ENCODE results near the gene TRHDE.
A peak's percentile ranks its signal among the peaks of the same experiment; 100 is the strongest.

Gene TRHDE

DNA sequence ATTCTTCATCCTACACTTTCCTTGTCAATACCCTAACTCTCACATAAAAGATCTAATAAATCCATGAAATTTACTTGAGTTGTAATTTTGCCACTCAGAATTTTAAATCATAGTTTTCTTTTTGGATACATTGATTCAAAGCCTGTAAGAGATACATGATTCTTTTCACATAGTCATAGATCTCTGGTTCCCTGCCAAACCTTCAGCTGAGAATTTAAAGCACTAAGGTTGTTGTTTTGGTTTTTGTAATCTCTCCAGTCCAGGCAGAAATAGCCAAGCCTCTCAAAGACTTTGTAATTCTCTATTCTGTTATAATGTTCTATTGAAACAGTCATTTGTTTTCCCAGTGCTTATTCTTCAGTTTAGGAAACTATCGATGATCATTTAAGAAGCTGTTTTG lies 273.9 kb downstream of the TRHDE start:
- TF ChIP-seq MYC (IDR thresholded peaks at IDR 0.05; ENCODE audit: low read depth, low read length) (no peak), POLR2A (IDR thresholded peaks at IDR 0.05; ENCODE audit: extremely low read depth, insufficient read length) (no peak)
- TF ChIP-seq, protein P1, sequence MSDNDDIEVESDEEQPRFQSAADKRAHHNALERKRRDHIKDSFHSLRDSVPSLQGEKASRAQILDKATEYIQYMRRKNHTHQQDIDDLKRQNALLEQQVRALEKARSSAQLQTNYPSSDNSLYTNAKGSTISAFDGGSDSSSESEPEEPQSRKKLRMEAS (IDR thresholded peaks at IDR 0.05; ENCODE audit: low read depth, low read length) = no peak
- TF ChIP-seq, protein P2, sequence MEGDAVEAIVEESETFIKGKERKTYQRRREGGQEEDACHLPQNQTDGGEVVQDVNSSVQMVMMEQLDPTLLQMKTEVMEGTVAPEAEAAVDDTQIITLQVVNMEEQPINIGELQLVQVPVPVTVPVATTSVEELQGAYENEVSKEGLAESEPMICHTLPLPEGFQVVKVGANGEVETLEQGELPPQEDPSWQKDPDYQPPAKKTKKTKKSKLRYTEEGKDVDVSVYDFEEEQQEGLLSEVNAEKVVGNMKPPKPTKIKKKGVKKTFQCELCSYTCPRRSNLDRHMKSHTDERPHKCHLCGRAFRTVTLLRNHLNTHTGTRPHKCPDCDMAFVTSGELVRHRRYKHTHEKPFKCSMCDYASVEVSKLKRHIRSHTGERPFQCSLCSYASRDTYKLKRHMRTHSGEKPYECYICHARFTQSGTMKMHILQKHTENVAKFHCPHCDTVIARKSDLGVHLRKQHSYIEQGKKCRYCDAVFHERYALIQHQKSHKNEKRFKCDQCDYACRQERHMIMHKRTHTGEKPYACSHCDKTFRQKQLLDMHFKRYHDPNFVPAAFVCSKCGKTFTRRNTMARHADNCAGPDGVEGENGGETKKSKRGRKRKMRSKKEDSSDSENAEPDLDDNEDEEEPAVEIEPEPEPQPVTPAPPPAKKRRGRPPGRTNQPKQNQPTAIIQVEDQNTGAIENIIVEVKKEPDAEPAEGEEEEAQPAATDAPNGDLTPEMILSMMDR (IDR thresholded peaks at IDR 0.05; ENCODE audit: low read depth, low read length) = no peak
- no peak overlapping the region for H3K4me3 ChIP-seq (ENCODE audit: low read depth, low read length)
- DNase-seq (ENCODE audit: low read depth) = no peak

GRCh38 chr12:72547573-72547972 lies 275.4 kb downstream of the TRHDE start:
- TF ChIP-seq, protein P2 (IDR thresholded peaks at IDR 0.05; ENCODE audit: low read depth, low read length) = no peak
- TF ChIP-seq POLR2A (IDR thresholded peaks at IDR 0.05; ENCODE audit: extremely low read depth, insufficient read length) (no peak), MYC (IDR thresholded peaks at IDR 0.05; ENCODE audit: low read depth, low read length) (no peak)
- TF ChIP-seq, protein P1 (IDR thresholded peaks at IDR 0.05; ENCODE audit: low read depth, low read length) = no peak
- no peak for DNase-seq (ENCODE audit: low read depth)

GRCh38 chr12:72549184-72549583 lies 277.0 kb downstream of the TRHDE start:
- TF ChIP-seq, protein P2 (IDR thresholded peaks at IDR 0.05; ENCODE audit: low read depth, low read length) = no peak
- TF ChIP-seq, protein P1 (IDR thresholded peaks at IDR 0.05; ENCODE audit: low read depth, low read length) = no peak
- TF ChIP-seq POLR2A (IDR thresholded peaks at IDR 0.05; ENCODE audit: extremely low read depth, insufficient read length) (no peak), MYC (IDR thresholded peaks at IDR 0.05; ENCODE audit: low read depth, low read length) (no peak)
- H3K4me3 ChIP-seq (ENCODE audit: low read depth, low read length) = no peak overlapping the region
- no peak for DNase-seq (ENCODE audit: low read depth)

More at GRCh38 chr12:72547573-72547972, 275.4 kb downstream of the TRHDE start:
- H3K4me3 ChIP-seq (ENCODE audit: low read depth, low read length) = no peak overlapping the region

DNA sequence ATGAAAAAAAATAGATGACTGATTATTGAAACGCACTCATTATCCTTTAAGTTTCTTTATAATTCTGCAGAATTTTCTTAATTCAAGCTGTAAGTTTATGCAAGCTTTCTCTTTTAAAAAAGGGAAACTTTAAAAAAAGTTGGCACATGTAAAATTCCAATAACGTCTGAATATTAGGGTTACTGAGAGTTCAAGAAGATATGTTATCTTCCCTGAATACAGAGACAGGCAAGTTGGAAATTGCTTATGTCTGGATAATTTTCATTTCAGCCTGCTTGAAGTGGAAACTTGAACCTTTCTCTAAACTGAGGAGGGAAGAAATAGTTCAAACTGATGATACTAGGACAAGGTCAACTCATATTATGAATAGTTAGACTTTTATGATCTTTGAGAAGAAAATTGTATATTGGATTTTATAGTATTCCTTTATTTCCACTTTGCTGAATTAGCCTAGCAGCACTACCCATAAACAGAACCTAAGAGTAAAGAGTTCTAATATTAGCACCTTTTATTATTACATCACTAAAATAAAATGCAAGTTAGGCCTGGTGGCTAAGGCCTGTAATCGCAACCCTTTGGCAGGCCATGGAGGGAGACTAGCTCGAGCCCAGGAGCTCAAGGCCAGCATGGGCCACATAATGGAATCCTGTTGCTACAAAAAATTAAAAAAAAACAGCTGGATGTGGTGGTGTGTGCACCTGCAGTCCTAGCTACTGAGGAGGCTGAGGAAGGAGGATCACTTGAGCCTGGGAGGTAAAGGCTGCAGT lies 288.0 kb downstream of the TRHDE start:
- H3K4me3 ChIP-seq (ENCODE audit: low read depth, low read length) = no peak overlapping the region
- TF ChIP-seq, protein P2 (IDR thresholded peaks at IDR 0.05; ENCODE audit: low read depth, low read length) = no peak
- no peak for DNase-seq (ENCODE audit: low read depth)

- no peak overlapping the region for H3K4me3 ChIP-seq (ENCODE audit: low read depth, low read length)
- TF ChIP-seq, protein P1 (IDR thresholded peaks at IDR 0.05; ENCODE audit: low read depth, low read length) = no peak
- no peak for TF ChIP-seq MYC (IDR thresholded peaks at IDR 0.05; ENCODE audit: low read depth, low read length)
- TF ChIP-seq POLR2A (IDR thresholded peaks at IDR 0.05; ENCODE audit: extremely low read depth, insufficient read length) = no peak
- TF ChIP-seq, protein P2 (IDR thresholded peaks at IDR 0.05; ENCODE audit: low read depth, low read length) = peak; percentile 59
- peak; percentile 51 for DNase-seq (ENCODE audit: low read depth)
These were observed 298.4 kb downstream of the TRHDE start for GRCh38 chr12:72570601-72571000.

Data from NB4 (cell line).